ENCODE data around the gene SERGEF.

The SERGEF gene

GRCh38 chr11:17750013-17750800 is 262.6 kb downstream of the SERGEF start:
- no peak for TF ChIP-seq CTCF (IDR thresholded peaks at IDR 0.05; ENCODE audit: insufficient read depth, low read length, poor library complexity, severe bottlenecking)
- no peak for DNase-seq (ENCODE audit: extremely low read depth, insufficient read length)
- no peak overlapping the region for H3K4me3 ChIP-seq (replicated peaks; ENCODE audit: low read depth, low read length)
- H3K36me3 ChIP-seq (ENCODE audit: control insufficient read depth, insufficient read depth, low read length), result no peaks in the 10 kb centered on the region
- peaks cover 3% of the 10 kb centered on the region for H3K27me3 ChIP-seq (replicated peaks; ENCODE audit: control insufficient read depth, insufficient read depth, low read length)

- Histone ChIP-seq H3K27me3 (replicated peaks; ENCODE audit: control insufficient read depth, insufficient read depth, low read length) (peaks cover 2% of the 10 kb centered on the region), H3K36me3 (ENCODE audit: control insufficient read depth, insufficient read depth, low read length) (no peaks in the 10 kb centered on the region), H3K4me3 (replicated peaks; ENCODE audit: low read depth, low read length) (no peak overlapping the region)
- no peak for DNase-seq (ENCODE audit: extremely low read depth, insufficient read length)
- no peak for TF ChIP-seq CTCF (IDR thresholded peaks at IDR 0.05; ENCODE audit: insufficient read depth, low read length, poor library complexity, severe bottlenecking)
Observed at GRCh38 chr11:17748761-17749721, 263.8 kb downstream of the SERGEF start.

GRCh38 chr11:17748044-17748443 is 264.8 kb downstream of the SERGEF start:
- Histone ChIP-seq H3K4me3 (replicated peaks; ENCODE audit: low read depth, low read length) (no peak overlapping the region), H3K27me3 (replicated peaks; ENCODE audit: control insufficient read depth, insufficient read depth, low read length) (peaks cover 2% of the 10 kb centered on the region), H3K36me3 (ENCODE audit: control insufficient read depth, insufficient read depth, low read length) (no peaks in the 10 kb centered on the region)
- TF ChIP-seq CTCF (IDR thresholded peaks at IDR 0.05; ENCODE audit: insufficient read depth, low read length, poor library complexity, severe bottlenecking), result no peak
- DNase-seq (ENCODE audit: extremely low read depth, insufficient read length), result no peak

- Histone ChIP-seq H3K36me3 (ENCODE audit: control insufficient read depth, insufficient read depth, low read length) (no peaks in the 10 kb centered on the region), H3K27me3 (replicated peaks; ENCODE audit: control insufficient read depth, insufficient read depth, low read length) (peaks cover 2% of the 10 kb centered on the region), H3K4me3 (replicated peaks; ENCODE audit: low read depth, low read length) (no peak overlapping the region)
- TF ChIP-seq CTCF (IDR thresholded peaks at IDR 0.05; ENCODE audit: insufficient read depth, low read length, poor library complexity, severe bottlenecking), result no peak
- no peak for DNase-seq (ENCODE audit: extremely low read depth, insufficient read length)
Observed at GRCh38 chr11:17747131-17747955, 265.5 kb downstream of the SERGEF start.

GRCh38 chr11:17746096-17746495 is 266.8 kb downstream of the SERGEF start:
- TF ChIP-seq CTCF (IDR thresholded peaks at IDR 0.05; ENCODE audit: insufficient read depth, low read length, poor library complexity, severe bottlenecking), result no peak
- no peak for DNase-seq (ENCODE audit: extremely low read depth, insufficient read length)
- Histone ChIP-seq H3K36me3 (ENCODE audit: control insufficient read depth, insufficient read depth, low read length) (no peaks in the 10 kb centered on the region), H3K27me3 (replicated peaks; ENCODE audit: control insufficient read depth, insufficient read depth, low read length) (peaks cover 2% of the 10 kb centered on the region), H3K4me3 (replicated peaks; ENCODE audit: low read depth, low read length) (no peak overlapping the region)
